H1 (cell line): Measurements from ENCODE around the gene DDX3X. TPM values are rescaled to one million over a fixed set of nuclear protein-coding genes. Genes with fewer than 3 reads are reported as not detected.

Source experiments
- CTCF ChIA-PET: fragments of 300-600 bp; sonication (Branson Sonifier 250); formaldehyde crosslinking; loops from one replicate; lab custom pipeline; 2021; ENCODE audit not compliant: partially characterized antibody; lab: Charles Lee
- POLR2A ChIA-PET: fragments of 300-600 bp; sonication (Branson Sonifier 250); formaldehyde crosslinking; loops from one replicate; lab custom pipeline; 2021; ENCODE audit warnings: inconsistent platforms; ENCODE audit not compliant: partially characterized antibody; lab: Charles Lee
- DNase-seq, 2 experiments: peaks; one replicate each; pipeline versions ENCODE4 v3.0.0 to v3.0.0-alpha.2; 2010 to 2022; ENCODE audit warnings: low spot score in 2 of 2, low read depth in 1 of 2, mixed read lengths in 1 of 2
- FAIRE-seq: peaks from 2 replicates; lab custom pipeline; 2011; peaks lifted over from hg19 to GRCh38; lab: Jason Lieb, UNC
- H2AFZ ChIP-seq: 2 replicates; pipeline ENCODE4 v1.8.1; 2012; ENCODE audit warnings: low read length, inconsistent platforms
- H2AK5ac ChIP-seq: 2 replicates; pipeline ENCODE4 v1.6.1; 2013; ENCODE audit warnings: low read depth, low read length
- H2BK120ac ChIP-seq: replicated peaks from 2 replicates; pipeline ENCODE3; 2013; ENCODE audit warnings: low read depth, low read length, inconsistent platforms
- H2BK12ac ChIP-seq: 2 replicates; pipeline ENCODE4 v1.6.1; 2013; ENCODE audit warnings: low read depth, low read length
- H2BK15ac ChIP-seq: 2 replicates; pipeline ENCODE4 v1.6.1; 2013; ENCODE audit warnings: low read length
- H2BK20ac ChIP-seq: 2 replicates; pipeline ENCODE4 v1.6.1; 2013; ENCODE audit warnings: low read length
- H2BK5ac ChIP-seq: 2 replicates; pipeline ENCODE4 v1.6.1; 2013; ENCODE audit warnings: low read depth, low read length
- H3K14ac ChIP-seq: 2 replicates; pipeline ENCODE4 v1.6.1; 2013; ENCODE audit warnings: inconsistent platforms; ENCODE audit not compliant: insufficient read length
- H3K18ac ChIP-seq: 2 replicates; pipeline ENCODE4 v1.6.1; 2013; ENCODE audit warnings: low read length; ENCODE audit errors: extremely low read depth
- H3K23ac ChIP-seq: 2 replicates; pipeline ENCODE4 v1.6.1; 2013; ENCODE audit warnings: inconsistent platforms; ENCODE audit not compliant: insufficient read length
- H3K23me2 ChIP-seq: 2 replicates; pipeline ENCODE4 v1.6.1; 2013; ENCODE audit warnings: low read depth, low read length
- H3K27ac ChIP-seq: 2 replicates; pipeline ENCODE4 v1.6.1; 2011; ENCODE audit warnings: low read depth, low read length, inconsistent platforms
- H3K27me3 ChIP-seq, 4 experiments: replicated peaks in 1 of 4; 1 replicate in 1 of 4; 2 replicates in 3 of 4; pipeline versions ENCODE4 v1.6.1 to v1.8.1; 2011 to 2013; ENCODE audit warnings: low read length in 3 of 4, mild to moderate bottlenecking in 3 of 4, inconsistent platforms in 2 of 4, mixed read lengths in 2 of 4, moderate library complexity in 1 of 4; ENCODE audit not compliant: control insufficient read depth in 3 of 4, insufficient read depth in 3 of 4; ENCODE audit errors: extremely low read depth in 1 of 4
- H3K36me3 ChIP-seq, 4 experiments: 2 replicates each; pipeline versions ENCODE4 v1.6.1 to v1.8.1; 2011 to 2013; ENCODE audit warnings: mild to moderate bottlenecking in 4 of 4, low read length in 3 of 4, moderate library complexity in 2 of 4, control low read depth in 1 of 4, inconsistent platforms in 1 of 4; ENCODE audit not compliant: insufficient read depth in 4 of 4, control insufficient read depth in 2 of 4
- H3K4ac ChIP-seq: replicated peaks from 2 replicates; pipeline ENCODE3; 2013; ENCODE audit warnings: low read length, low read depth, mixed read lengths, inconsistent platforms; ENCODE audit not compliant: insufficient read length
- H3K4me1 ChIP-seq, 4 experiments: replicated peaks in 1 of 4; 1 replicate in 1 of 4; 2 replicates in 3 of 4; pipeline versions ENCODE4 v1.6.1 to v1.8.1; 2011 to 2013; ENCODE audit warnings: low read length in 3 of 4, inconsistent platforms in 2 of 4, mixed read lengths in 1 of 4; ENCODE audit not compliant: insufficient read depth in 4 of 4, control insufficient read depth in 3 of 4
- H3K4me2 ChIP-seq, 2 experiments: 2 replicates each; pipeline versions ENCODE4 v1.6.1 to v1.8.1; 2011 to 2013; ENCODE audit warnings: low read depth in 2 of 2, low read length in 2 of 2, control low read depth in 1 of 2, inconsistent platforms in 1 of 2, mild to moderate bottlenecking in 1 of 2; ENCODE audit not compliant: insufficient read depth in 1 of 2
- H3K4me3 ChIP-seq, 4 experiments: fragments of 200-600, 300-600 bp in 1 of 4; sonication (generic), shearing (Covaris generic), sonication (Bioruptor Twin) in 1 of 4; 2 replicates each; pipeline versions ENCODE4 v1.5.1 to v1.8.1; 2011 to 2016; ENCODE audit warnings: low read length in 4 of 4, low read depth in 3 of 4, control low read depth in 2 of 4, inconsistent platforms in 2 of 4, mild to moderate bottlenecking in 2 of 4, mixed read lengths in 1 of 4, moderate library complexity in 1 of 4; ENCODE audit not compliant: insufficient read depth in 2 of 4; ENCODE audit errors: extremely low read depth in 1 of 4
- H3K56ac ChIP-seq: replicated peaks from 2 replicates; pipeline ENCODE3; 2013; ENCODE audit warnings: low read depth, mild to moderate bottlenecking, mixed read lengths, low read length, inconsistent platforms; ENCODE audit not compliant: insufficient read length
- H3K79me1 ChIP-seq: 2 replicates; pipeline ENCODE4 v1.6.1; 2013; ENCODE audit warnings: low read depth, low read length, control low read depth
- H3K79me2 ChIP-seq, 2 experiments: 2 replicates each; pipeline versions ENCODE4 v1.6.1 to v1.8.1; 2012 to 2013; ENCODE audit warnings: low read length in 2 of 2, mild to moderate bottlenecking in 2 of 2, inconsistent platforms in 1 of 2; ENCODE audit not compliant: insufficient read depth in 2 of 2, control insufficient read depth in 1 of 2
- H3K9ac ChIP-seq, 4 experiments: replicated peaks in 1 of 4; 1 replicate in 1 of 4; 2 replicates in 3 of 4; pipeline versions ENCODE4 v1.6.1 to v1.8.1; 2011 to 2013; ENCODE audit warnings: low read depth in 3 of 4, low read length in 3 of 4, control low read depth in 2 of 4, mild to moderate bottlenecking in 2 of 4, moderate library complexity in 2 of 4, inconsistent platforms in 1 of 4; ENCODE audit errors: extremely low read depth in 1 of 4
- H3K9me3 ChIP-seq, 2 experiments: 2 replicates each; pipeline versions ENCODE4 v1.6.1 to v1.8.1; 2012 to 2013; ENCODE audit warnings: mild to moderate bottlenecking in 2 of 2, moderate library complexity in 2 of 2, control low read depth in 1 of 2, inconsistent platforms in 1 of 2, low read depth in 1 of 2, low read length in 1 of 2, mixed read lengths in 1 of 2; ENCODE audit not compliant: insufficient read depth in 2 of 2
- H4K20me1 ChIP-seq, 2 experiments: replicated peaks in 1 of 2; 2 replicates each; pipeline versions ENCODE3 to v1.8.1; 2011 to 2013; ENCODE audit warnings: inconsistent platforms in 2 of 2, low read length in 2 of 2, mild to moderate bottlenecking in 1 of 2; ENCODE audit not compliant: insufficient read depth in 2 of 2, control insufficient read depth in 1 of 2
- H4K5ac ChIP-seq: 2 replicates; pipeline ENCODE4 v1.6.1; 2013; ENCODE audit warnings: low read length, low read depth, mixed read lengths, inconsistent platforms; ENCODE audit not compliant: insufficient read length
- H4K8ac ChIP-seq: 2 replicates; pipeline ENCODE4 v1.8.0; 2013; ENCODE audit warnings: mild to moderate bottlenecking, moderate library complexity, low read length, inconsistent platforms; ENCODE audit not compliant: insufficient read depth; ENCODE audit errors: extremely low read depth
- H4K91ac ChIP-seq: replicated peaks from 2 replicates; pipeline ENCODE3; 2013; ENCODE audit warnings: low read length, mixed read lengths, inconsistent platforms; ENCODE audit not compliant: insufficient read length
- BCL11A ChIP-seq, 2 experiments: IDR thresholded peaks; one replicate each; pipeline ENCODE4 v1.6.1; 2011; ENCODE audit warnings: low read depth in 2 of 2, low read length in 2 of 2, mild to moderate bottlenecking in 2 of 2
- CEBPB ChIP-seq: IDR thresholded peaks from 2 replicates; pipeline ENCODE4 v1.6.1; 2012; ENCODE audit warnings: low read depth, low read length
- CREB1 ChIP-seq: IDR thresholded peaks from 2 replicates; pipeline ENCODE4 v1.6.1; 2012; ENCODE audit warnings: inconsistent platforms
- EGR1 ChIP-seq: IDR thresholded peaks from 2 replicates; pipeline ENCODE4 v1.6.1; 2011; ENCODE audit warnings: low read depth, low read length, borderline replicate concordance
- POLR2AphosphoS5 ChIP-seq: IDR thresholded peaks from 2 replicates; pipeline ENCODE4 v1.6.1; 2011; ENCODE audit warnings: low read depth, low read length
- WGBS, 2 experiments: shearing (Covaris generic) in 1 of 2; methylation state at CpG; one replicate each; pipeline versions ENCODE4 v1.1.6 to v1.1.7; 2013 to 2015; ENCODE audit warnings: low lambda C conversion rate in 2 of 2, mixed read lengths in 2 of 2, inconsistent platforms in 1 of 2, low coverage in 1 of 2, missing lambda C conversion rate in 1 of 2; ENCODE audit not compliant: insufficient replicate concordance in 2 of 2, insufficient coverage in 1 of 2, insufficient read length in 1 of 2; ENCODE audit errors: extremely low coverage in 1 of 2, missing lambda C conversion rate in 1 of 2; 5-methylcytosine and 5-hydroxymethylcytosine counted together
- polyA plus RNA-seq, 7 experiments: library from polyadenylated mRNA; depleted of rRNA in 3 of 7; stranded (reverse) in 5 of 7; unstranded in 2 of 7; fragments of >200 nt in 5 of 7; fragments of 200-250 nt in 2 of 7; gene quantifications; 1 replicate in 5 of 7; 2 replicates in 1 of 7; 4 replicates in 1 of 7; pipeline versions ENCODE4 v1.2.1 to v1.2.3, GENCODE V29; 2011 to 2013; ENCODE audit warnings: missing spikeins in 2 of 7, mixed read lengths in 2 of 7
- total RNA-seq: library from RNA; stranded (reverse); fragmentation: NEBNext Ultra II Directional; extraction: Animal tissue kit (Norgen Biotek cat#: 25700); gene quantifications from 2 replicates; pipeline ENCODE4 v1.2.1, GENCODE V29; 2021

The DDX3X gene
- total and polyA plus RNA-seq, 2 of the 8 experiments (the other 6 are each of a cell fraction or from before 2014, with no cell fraction given) = 39.4 to 291 TPM

GRCh38 chrX:41301438-41301824 lies 32.5 kb upstream of the DDX3X start:
- 50% methylated on average over 2 of the region's 2 CpGs; no CpG with 5 or more reads in 1 of the 2 experiments for WGBS, 2 experiments

More at GRCh38 chrX:41301438-41301824, 32.5 kb upstream of the DDX3X start:
- H3K4me1 ChIP-seq = 0 out of 7 replicates have a peak, but pooled peaks cover 0 to 6% (median 0%) of the 10 kb centered on the region in 4 experiments
- H3K79me1 ChIP-seq = no peaks in the 10 kb centered on the region
- H4K5ac ChIP-seq = no peak overlapping the region
- H3K14ac ChIP-seq = no peak overlapping the region
- no peak for TF ChIP-seq CREB1
- TF ChIP-seq POLR2AphosphoS5 = no peak
- TF ChIP-seq BCL11A (IDR thresholded peaks at IDR 0.05; ENCODE audit: low read depth in 2 of 2, low read length in 2 of 2) = no peak
- TF ChIP-seq CEBPB = no peak
- no peak for TF ChIP-seq EGR1
- no peak overlapping the region for H2BK15ac ChIP-seq
- no peak overlapping the region for H2BK120ac ChIP-seq
- H3K18ac ChIP-seq = no peak overlapping the region
- no peak overlapping the region for H3K4me3 ChIP-seq
- POLR2A ChIA-PET = interaction anchor here (1.0 kb wide), 3 partner anchors 11 to 30 kb away, joined by 3 read pairs; no protein-coding TSS in a partner anchor
- H2AK5ac ChIP-seq = no peak overlapping the region
- no peak overlapping the region for H3K9ac ChIP-seq
- no peaks in the 10 kb centered on the region for H3K36me3 ChIP-seq
- no peaks in the 10 kb centered on the region for H3K23me2 ChIP-seq
- no peak overlapping the region for H2BK5ac ChIP-seq
- H3K27me3 ChIP-seq = no peaks in the 10 kb centered on the region
- no peak for DNase-seq
- no peaks in the 10 kb centered on the region for H3K9me3 ChIP-seq
- no peak overlapping the region for H4K8ac ChIP-seq
- no peak overlapping the region for H3K56ac ChIP-seq
- H3K4me2 ChIP-seq = no peak overlapping the region
- H3K23ac ChIP-seq = no peak overlapping the region
- no peaks in the 10 kb centered on the region for H4K20me1 ChIP-seq
- H3K4ac ChIP-seq = no peak overlapping the region
- no peak overlapping the region for H2AFZ ChIP-seq
- H2BK20ac ChIP-seq = no peak overlapping the region
- CTCF ChIA-PET = no interaction called here
- H2BK12ac ChIP-seq = no peak overlapping the region
- no peak overlapping the region for H3K27ac ChIP-seq
- no peaks in the 10 kb centered on the region for H3K79me2 ChIP-seq
- H4K91ac ChIP-seq = no peak overlapping the region
- FAIRE-seq = no peak
